GM23338 (cell line): ENCODE data around the gene HOXB6. TPM values are rescaled to one million over a fixed set of nuclear protein-coding genes. Genes with fewer than 3 reads are reported as not detected.

Experiments used
- ATAC-seq: fragments of 200-7000 bp; cut with Tn5 transposase; 3 replicates; pipeline ENCODE4 v1.9.1; 2020
- DNase-seq: peaks from one replicate; pipeline ENCODE4 v3.0.0-alpha.2; 2015; ENCODE audit warnings: low spot score
- H2AFZ ChIP-seq: fragments of 200-600 bp; sonication (generic); 2 replicates; pipeline ENCODE4 v1.8.0; 2016; ENCODE audit warnings: antibody characterized with exemption, mild to moderate bottlenecking, moderate library complexity
- H3F3A ChIP-seq: fragments of 200-600 bp; sonication (generic); replicated peaks from 2 replicates; pipeline ENCODE4 v1.8.0; 2017; ENCODE audit warnings: antibody characterized with exemption, mixed run types, low read depth
- H3K27ac ChIP-seq: fragments of 200-600 bp; sonication (generic); 2 replicates; pipeline ENCODE4 v1.6.1; 2016; ENCODE audit warnings: low read depth
- H3K27me3 ChIP-seq: fragments of 200-600 bp; sonication (generic); 2 replicates; pipeline ENCODE4 v1.8.0; 2016; ENCODE audit warnings: mild to moderate bottlenecking, mixed run types, moderate library complexity; ENCODE audit not compliant: insufficient read depth
- H3K36me3 ChIP-seq: fragments of 200-600 bp; sonication (generic); 2 replicates; pipeline ENCODE4 v1.8.0; 2016; ENCODE audit warnings: mild to moderate bottlenecking; ENCODE audit not compliant: insufficient read depth
- H3K4me1 ChIP-seq: fragments of 200-600 bp; sonication (generic); 2 replicates; pipeline ENCODE4 v1.8.0; 2016; ENCODE audit warnings: mild to moderate bottlenecking, moderate library complexity; ENCODE audit not compliant: insufficient read depth
- H3K4me2 ChIP-seq: fragments of 200-600 bp; sonication (generic); 2 replicates; pipeline ENCODE4 v1.7.1; 2017; ENCODE audit warnings: mixed run types
- H3K4me3 ChIP-seq: fragments of 200-600 bp; sonication (generic); 2 replicates; pipeline ENCODE4 v1.6.1; 2016; ENCODE audit warnings: mixed run types
- H3K79me2 ChIP-seq: fragments of 200-600 bp; sonication (generic); replicated peaks from 2 replicates; pipeline ENCODE4 v1.8.0; 2017; ENCODE audit warnings: mild to moderate bottlenecking; ENCODE audit not compliant: insufficient read depth
- H3K9me2 ChIP-seq: fragments of 200-600 bp; sonication (generic); 2 replicates; pipeline ENCODE4 v1.8.0; 2017; ENCODE audit not compliant: insufficient read depth
- H4K20me1 ChIP-seq: fragments of 200-600 bp; sonication (generic); replicated peaks from 2 replicates; pipeline ENCODE4 v1.8.0; 2017; ENCODE audit warnings: mild to moderate bottlenecking; ENCODE audit not compliant: insufficient read depth
- H3K27ac Mint-ChIP-seq: 2 replicates; pipeline ENCODE4 v1.8.0; 2020; ENCODE audit warnings: inconsistent platforms, mild to moderate bottlenecking, moderate library complexity, mixed read lengths
- H3K27me3 Mint-ChIP-seq: 3 replicates; pipeline ENCODE4 v1.8.0; 2022; ENCODE audit warnings: low read depth, mild to moderate bottlenecking, moderate library complexity, mixed read lengths, inconsistent platforms; ENCODE audit not compliant: insufficient read depth, poor library complexity
- H3K36me3 Mint-ChIP-seq: 3 replicates; pipeline ENCODE4 v1.8.0; 2021; ENCODE audit warnings: low read depth, mild to moderate bottlenecking, inconsistent platforms, moderate library complexity, mixed read lengths
- H3K4me1 Mint-ChIP-seq: 3 replicates; pipeline ENCODE4 v1.8.0; 2020; ENCODE audit warnings: mild to moderate bottlenecking, inconsistent platforms, mixed read lengths
- H3K4me3 Mint-ChIP-seq: 3 replicates; pipeline ENCODE4 v1.8.0; 2021; ENCODE audit warnings: moderate library complexity, mild to moderate bottlenecking, inconsistent platforms, mixed read lengths
- H3K9me3 Mint-ChIP-seq: 3 replicates; pipeline ENCODE4 v1.8.0; 2020; ENCODE audit warnings: moderate library complexity, mild to moderate bottlenecking, inconsistent platforms, mixed read lengths
- CREB1 ChIP-seq: fragments of 250-450 bp; sonication (Bioruptor Pico); IDR thresholded peaks from 2 replicates; pipeline ENCODE4 v1.5.0; 2020; ENCODE audit warnings: low read depth, mild to moderate bottlenecking, moderate library complexity
- CTCF ChIP-seq, 2 experiments: fragments of 200-600 bp in 1 of 2; sonication (generic) in 1 of 2; conservative IDR thresholded peaks; 2 replicates each; pipeline versions ENCODE4 v1.5.1 to v1.6.1; 2016 to 2017; ENCODE audit warnings: antibody characterized with exemption in 2 of 2, low read depth in 2 of 2, mild to moderate bottlenecking in 2 of 2, moderate library complexity in 1 of 2
- ETS1 ChIP-seq: IDR thresholded peaks from 2 replicates; pipeline ENCODE4 v1.6.1; 2016; ENCODE audit warnings: antibody characterized with exemption
- EZH2 ChIP-seq: fragments of 200-600 bp; sonication (generic); IDR thresholded peaks from one replicate; pipeline ENCODE4 v1.8.0; 2017; ENCODE audit warnings: antibody characterized with exemption, mild to moderate bottlenecking, low read depth; ENCODE audit not compliant: unreplicated experiment
- EZH2phosphoT487 ChIP-seq: fragments of 200-600 bp; sonication (generic); IDR thresholded peaks from one replicate; pipeline ENCODE4 v1.8.1; 2018; ENCODE audit warnings: antibody characterized with exemption; ENCODE audit not compliant: unreplicated experiment
- NANOG ChIP-seq: IDR thresholded peaks from 2 replicates; pipeline ENCODE4 v1.6.1; 2016; ENCODE audit warnings: antibody characterized with exemption, borderline replicate concordance
- POLR2AphosphoS5 ChIP-seq: IDR thresholded peaks from 2 replicates; pipeline ENCODE4 v1.6.1; 2016; ENCODE audit warnings: antibody characterized with exemption, low read depth
- STAT1 ChIP-seq: IDR thresholded peaks from one replicate; pipeline ENCODE4 v1.6.1; 2016; ENCODE audit warnings: antibody characterized with exemption; ENCODE audit not compliant: unreplicated experiment
- ZNF114 ChIP-seq: fragments of 250-450 bp; sonication (Bioruptor Pico); IDR thresholded peaks from 2 replicates; pipeline ENCODE4 v1.5.0; 2020; ENCODE audit warnings: mild to moderate bottlenecking, moderate library complexity
- ZNF331 ChIP-seq: fragments of 250-450 bp; sonication (Bioruptor Pico); IDR thresholded peaks from 2 replicates; pipeline ENCODE4 v1.5.0; 2020; ENCODE audit warnings: low read depth, mild to moderate bottlenecking, moderate library complexity
- ZNF462 ChIP-seq: fragments of 250-450 bp; sonication (Bioruptor Pico); IDR thresholded peaks from 2 replicates; pipeline ENCODE4 v1.5.0; 2020; ENCODE audit warnings: mild to moderate bottlenecking, moderate library complexity
- polyA plus RNA-seq: library from polyadenylated mRNA; unstranded; fragments of >200 nt; fragmentation: Nextera tagmentation; extraction: Ambion mirVana; gene quantifications from 2 replicates; pipeline ENCODE4 v1.2.1, GENCODE V29; 2016
- total RNA-seq: library from RNA; depleted of rRNA; stranded (reverse); fragments of >200 nt; shearing (Covaris generic); gene quantifications from 2 replicates; pipeline ENCODE4 v1.2.3, GENCODE V29; 2014

The HOXB6 gene
- total and polyA plus RNA-seq, 2 experiments from 2014 or later = not detected

- ATAC-seq = no peak
- Histone ChIP-seq H3K4me3 (0 out of 2 replicates have a peak overlapping the region, but pooled peaks have one; percentile 30), H4K20me1 (peaks cover 65% of the 10 kb centered on the region), H3K4me1 (peaks cover 47% of the 10 kb centered on the region), H3K9me2 (no peaks in the 10 kb centered on the region), H3K79me2 (no peaks in the 10 kb centered on the region), H3K4me2 (peak overlapping the region; percentile 67), H3K36me3 (no peaks in the 10 kb centered on the region), H3F3A (peaks cover 48% of the 10 kb centered on the region), H2AFZ (no peak overlapping the region), H3K27me3 (peaks cover 100% of the 10 kb centered on the region), H3K27ac (no peak overlapping the region)
- no peaks in the 10 kb centered on the region for H3K36me3 Mint-ChIP-seq
- H3K27me3 Mint-ChIP-seq = peaks cover 96% of the 10 kb centered on the region
- TF ChIP-seq CTCF (conservative IDR thresholded peaks at IDR 0.05; ENCODE audit: low read depth in 2 of 2) = 0 out of 4 replicates have a peak, but pooled peaks of 1 of the 2 experiments have one; percentile 8
- TF ChIP-seq NANOG = no peak
- TF ChIP-seq ETS1 = no peak
- no peak for TF ChIP-seq CREB1 (CRISPR knock-in tag)
- no peak for TF ChIP-seq ZNF114 (CRISPR knock-in tag)
- TF ChIP-seq EZH2 = peak; percentile 83
- TF ChIP-seq EZH2phosphoT487 = no peak
- no peak overlapping the region for H3K27ac Mint-ChIP-seq
- no peak overlapping the region for H3K4me3 Mint-ChIP-seq
- no peaks in the 10 kb centered on the region; the same call in 2 of the 3 replicates for H3K9me3 Mint-ChIP-seq
- DNase-seq = no peak
- H3K4me1 Mint-ChIP-seq = peaks cover 27% of the 10 kb centered on the region
Measured at GRCh38 chr17:48559122-48559839, 45.5 kb downstream of the HOXB6 start.

GRCh38 chr17:48558831-48559121, 46.0 kb downstream of the HOXB6 start:
- H3K4me1 ChIP-seq = peaks cover 52% of the 10 kb centered on the region
- no peak overlapping the region for H3K4me2 ChIP-seq
- no peak for DNase-seq
- no peak overlapping the region for H3K4me3 ChIP-seq
- H3K27me3 ChIP-seq = peaks cover 100% of the 10 kb centered on the region
- no peak overlapping the region for H3K27ac ChIP-seq
- Mint-ChIP-seq H3K27me3 (peaks cover 99% of the 10 kb centered on the region), H3K4me3 (no peak overlapping the region), H3K9me3 (no peaks in the 10 kb centered on the region; the same call in 2 of the 3 replicates), H3K36me3 (no peaks in the 10 kb centered on the region), H3K4me1 (peaks cover 27% of the 10 kb centered on the region), H3K27ac (no peak overlapping the region)
- H2AFZ ChIP-seq = no peak overlapping the region
- no peaks in the 10 kb centered on the region for H3K36me3 ChIP-seq
- H3F3A ChIP-seq = peaks cover 53% of the 10 kb centered on the region
- H4K20me1 ChIP-seq = peaks cover 67% of the 10 kb centered on the region
- no peaks in the 10 kb centered on the region for H3K9me2 ChIP-seq
- no peaks in the 10 kb centered on the region for H3K79me2 ChIP-seq
- no peak for ATAC-seq
- TF ChIP-seq ZNF462 (CRISPR knock-in tag) (no peak), ZNF114 (CRISPR knock-in tag) (no peak), ETS1 (no peak), POLR2AphosphoS5 (no peak), STAT1 (no peak), CREB1 (CRISPR knock-in tag) (no peak), ZNF331 (no peak)
